ENCODE results near the gene C11orf68.

The C11orf68 gene

DNA sequence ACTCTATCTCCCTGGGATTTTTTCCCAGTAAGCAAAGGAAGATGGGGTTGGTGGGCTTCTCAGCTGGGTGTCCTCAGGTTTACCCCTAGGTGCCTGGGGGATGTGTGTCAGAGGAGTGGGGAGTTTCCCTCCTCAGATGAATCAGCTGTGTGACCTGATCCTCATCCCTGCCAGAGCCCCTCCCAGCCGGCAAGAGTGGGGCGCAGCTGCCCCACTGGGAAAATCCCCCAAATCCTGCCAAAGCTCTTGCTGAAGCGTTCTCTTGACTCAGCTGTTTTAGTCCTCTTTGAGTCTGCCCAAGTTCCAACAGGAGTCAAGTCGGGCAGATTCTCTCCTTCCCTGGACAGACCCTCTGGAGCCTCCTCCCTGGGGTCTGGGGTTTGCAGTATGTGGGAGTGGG is 6.0 kb downstream of the C11orf68 start:
- Histone ChIP-seq H3K27me3 (ENCODE audit: insufficient read depth, low read length) (no peaks in the 10 kb centered on the region), H3K27ac (ENCODE audit: low read depth, low read length) (peak overlapping the region; percentile 91), H3K4me1 (ENCODE audit: control insufficient read depth, insufficient read depth, low read length, unreplicated experiment) (peaks cover 78% of the 10 kb centered on the region)

DNA sequence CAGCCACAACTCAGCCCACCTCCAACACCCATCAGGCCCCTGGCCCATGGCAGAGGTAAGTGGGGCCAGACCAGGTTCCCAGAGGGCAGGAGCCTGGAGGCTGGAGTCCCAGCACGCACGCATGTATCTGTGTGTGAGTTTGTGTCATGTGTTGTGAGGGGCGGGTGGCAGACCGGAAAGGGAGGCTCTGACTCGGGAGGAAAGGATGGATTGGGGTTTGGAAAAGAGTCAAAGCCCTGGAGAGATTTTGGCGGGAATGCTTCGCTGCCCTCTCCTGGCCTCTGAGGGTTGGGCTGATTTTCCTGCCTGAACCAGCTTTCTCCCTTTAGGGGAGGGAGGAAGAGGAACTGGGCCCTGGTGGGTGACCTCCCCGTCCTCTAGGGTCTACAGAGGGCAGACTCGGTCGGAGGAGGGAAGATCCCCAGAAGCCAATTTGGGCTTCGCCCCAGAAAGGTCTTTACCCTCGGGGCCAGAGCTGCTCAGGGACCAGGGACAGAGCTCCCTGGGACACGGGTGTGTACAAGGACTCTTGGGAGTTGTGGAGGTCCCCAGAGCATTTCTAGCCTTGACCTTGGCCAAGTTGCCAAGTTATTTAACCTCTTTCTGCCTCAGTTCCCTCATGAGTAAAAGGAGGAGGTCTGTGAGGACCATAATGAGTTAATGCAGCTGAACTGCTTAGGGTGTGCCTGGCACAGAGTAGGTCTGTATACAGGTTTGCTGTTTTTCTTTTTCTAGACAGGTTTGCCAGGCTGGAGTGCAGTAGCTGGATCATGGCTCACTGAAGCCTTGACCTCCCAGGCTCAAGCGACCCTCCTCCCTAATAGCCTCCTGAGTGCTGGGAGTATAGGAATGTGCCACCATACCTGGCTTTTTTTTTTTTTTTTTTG is 6.9 kb downstream of the C11orf68 start:
- Histone ChIP-seq H3K36me3 (ENCODE audit: insufficient read depth, low read length) (no peaks in the 10 kb centered on the region), H3K4me3 (ENCODE audit: low read depth, low read length) (peak overlapping the region; percentile 27; the same call in 1 of the 2 replicates), H2AFZ (ENCODE audit: low read length, unreplicated experiment) (no peak overlapping the region), H3K4me1 (ENCODE audit: control insufficient read depth, insufficient read depth, low read length, unreplicated experiment) (peaks cover 74% of the 10 kb centered on the region), H3K27me3 (ENCODE audit: insufficient read depth, low read length) (no peaks in the 10 kb centered on the region), H3K27ac (ENCODE audit: low read depth, low read length) (peak overlapping the region; percentile 91), H3K79me2 (ENCODE audit: control insufficient read depth, insufficient read depth, low read length, unreplicated experiment) (peaks cover 11% of the 10 kb centered on the region)

More for the DNA sequence above, 6.0 kb downstream of the C11orf68 start:
- peaks cover 20% of the 10 kb centered on the region for H3K79me2 ChIP-seq (ENCODE audit: control insufficient read depth, insufficient read depth, low read length, unreplicated experiment)
- peaks cover 2% of the 10 kb centered on the region; the same call in 1 of the 2 replicates for H3K36me3 ChIP-seq (ENCODE audit: insufficient read depth, low read length)
- H2AFZ ChIP-seq (ENCODE audit: low read length, unreplicated experiment): no peak overlapping the region
- H3K4me3 ChIP-seq (ENCODE audit: low read depth, low read length): no peak overlapping the region

GRCh38 chr11:65907878-65908277 is 11.0 kb downstream of the C11orf68 start:
- Histone ChIP-seq H3K36me3 (ENCODE audit: insufficient read depth, low read length) (no peaks in the 10 kb centered on the region), H3K27me3 (ENCODE audit: insufficient read depth, low read length) (no peaks in the 10 kb centered on the region), H3K4me3 (ENCODE audit: low read depth, low read length) (no peak overlapping the region), H2AFZ (ENCODE audit: low read length, unreplicated experiment) (no peak overlapping the region), H3K4me1 (ENCODE audit: control insufficient read depth, insufficient read depth, low read length, unreplicated experiment) (peaks cover 53% of the 10 kb centered on the region), H3K79me2 (ENCODE audit: control insufficient read depth, insufficient read depth, low read length, unreplicated experiment) (no peaks in the 10 kb centered on the region), H3K27ac (ENCODE audit: low read depth, low read length) (no peak overlapping the region)

GRCh38 chr11:65906602-65907001 is 12.3 kb downstream of the C11orf68 start:
- peaks cover 3% of the 10 kb centered on the region for H3K79me2 ChIP-seq (ENCODE audit: control insufficient read depth, insufficient read depth, low read length, unreplicated experiment)
- H3K4me1 ChIP-seq (ENCODE audit: control insufficient read depth, insufficient read depth, low read length, unreplicated experiment): peaks cover 53% of the 10 kb centered on the region

DNA sequence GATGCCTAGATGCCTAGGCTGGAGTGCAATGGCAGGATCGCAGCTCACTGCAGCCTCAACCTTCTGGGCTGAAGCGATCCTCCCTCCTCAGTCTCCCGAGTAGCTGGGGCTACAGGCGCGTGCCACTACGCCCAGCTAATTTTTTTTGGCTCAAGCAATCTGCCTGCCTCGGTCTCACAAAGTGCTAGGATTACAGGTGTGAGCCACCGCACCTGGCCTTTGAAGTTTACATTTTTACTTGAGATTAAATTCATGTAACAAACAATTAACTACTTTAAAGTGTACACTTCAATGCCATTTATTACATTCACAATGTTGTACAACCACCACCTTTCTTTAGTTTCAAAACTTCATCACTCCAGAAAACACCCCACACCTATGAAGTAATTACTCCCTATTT is 15.1 kb downstream of the C11orf68 start:
- Histone ChIP-seq H2AFZ (ENCODE audit: low read length, unreplicated experiment) (no peak overlapping the region), H3K27ac (ENCODE audit: low read depth, low read length) (peak overlapping the region; percentile 91)

More at GRCh38 chr11:65906602-65907001, 12.3 kb downstream of the C11orf68 start:
- Histone ChIP-seq H3K27me3 (ENCODE audit: insufficient read depth, low read length) (no peaks in the 10 kb centered on the region), H3K4me3 (ENCODE audit: low read depth, low read length) (no peak overlapping the region), H3K36me3 (ENCODE audit: insufficient read depth, low read length) (no peaks in the 10 kb centered on the region), H3K27ac (ENCODE audit: low read depth, low read length) (peak overlapping the region; percentile 23; the same call in 1 of the 2 replicates), H2AFZ (ENCODE audit: low read length, unreplicated experiment) (no peak overlapping the region)

DNA sequence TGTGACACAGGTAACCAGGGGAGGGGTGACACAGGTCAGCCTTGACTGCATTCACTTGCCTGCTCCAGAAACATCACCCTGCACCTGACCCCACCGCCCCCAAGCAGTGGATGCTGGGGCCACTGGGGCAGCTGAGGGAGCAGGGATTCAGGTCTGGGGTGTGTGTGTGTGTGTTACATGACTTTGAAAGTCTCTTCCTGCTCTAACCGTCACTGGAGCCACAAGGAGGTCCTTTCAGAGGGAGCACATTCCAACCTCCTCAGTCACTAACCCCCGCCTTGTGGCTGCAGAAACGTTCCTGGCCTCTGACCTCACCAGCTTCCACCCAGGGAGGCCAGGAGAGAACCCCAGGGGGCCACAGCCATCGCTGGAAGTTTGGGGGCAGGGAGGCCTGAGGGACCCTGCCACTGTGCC is 15.8 kb downstream of the C11orf68 start:
- peaks cover 10% of the 10 kb centered on the region for H3K36me3 ChIP-seq (ENCODE audit: insufficient read depth, low read length)
- H3K79me2 ChIP-seq (ENCODE audit: control insufficient read depth, insufficient read depth, low read length, unreplicated experiment): peaks cover 31% of the 10 kb centered on the region
- H3K27me3 ChIP-seq (ENCODE audit: insufficient read depth, low read length): no peaks in the 10 kb centered on the region
- no peak overlapping the region for H2AFZ ChIP-seq (ENCODE audit: low read length, unreplicated experiment)
- H3K4me3 ChIP-seq (ENCODE audit: low read depth, low read length): peak overlapping the region; percentile 43; the same call in 1 of the 2 replicates
- peak overlapping the region; percentile 91 for H3K27ac ChIP-seq (ENCODE audit: low read depth, low read length)
- H3K4me1 ChIP-seq (ENCODE audit: control insufficient read depth, insufficient read depth, low read length, unreplicated experiment): peaks cover 45% of the 10 kb centered on the region

More for the DNA sequence above, 15.1 kb downstream of the C11orf68 start:
- Histone ChIP-seq H3K4me1 (ENCODE audit: control insufficient read depth, insufficient read depth, low read length, unreplicated experiment) (peaks cover 45% of the 10 kb centered on the region), H3K4me3 (ENCODE audit: low read depth, low read length) (peak overlapping the region; percentile 43; the same call in 1 of the 2 replicates), H3K27me3 (ENCODE audit: insufficient read depth, low read length) (no peaks in the 10 kb centered on the region), H3K79me2 (ENCODE audit: control insufficient read depth, insufficient read depth, low read length, unreplicated experiment) (peaks cover 25% of the 10 kb centered on the region), H3K36me3 (ENCODE audit: insufficient read depth, low read length) (peaks cover 4% of the 10 kb centered on the region; the same call in 1 of the 2 replicates)

GRCh38 chr11:65900899-65901180 is 18.0 kb downstream of the C11orf68 start:
- Histone ChIP-seq H3K27me3 (ENCODE audit: insufficient read depth, low read length) (no peaks in the 10 kb centered on the region), H3K79me2 (ENCODE audit: control insufficient read depth, insufficient read depth, low read length, unreplicated experiment) (peaks cover 54% of the 10 kb centered on the region), H3K36me3 (ENCODE audit: insufficient read depth, low read length) (peaks cover 25% of the 10 kb centered on the region), H3K4me3 (ENCODE audit: low read depth, low read length) (peak overlapping the region; percentile 85), H2AFZ (ENCODE audit: low read length, unreplicated experiment) (no peak overlapping the region), H3K27ac (ENCODE audit: low read depth, low read length) (peak overlapping the region; percentile 91), H3K4me1 (ENCODE audit: control insufficient read depth, insufficient read depth, low read length, unreplicated experiment) (peaks cover 50% of the 10 kb centered on the region)

DNA sequence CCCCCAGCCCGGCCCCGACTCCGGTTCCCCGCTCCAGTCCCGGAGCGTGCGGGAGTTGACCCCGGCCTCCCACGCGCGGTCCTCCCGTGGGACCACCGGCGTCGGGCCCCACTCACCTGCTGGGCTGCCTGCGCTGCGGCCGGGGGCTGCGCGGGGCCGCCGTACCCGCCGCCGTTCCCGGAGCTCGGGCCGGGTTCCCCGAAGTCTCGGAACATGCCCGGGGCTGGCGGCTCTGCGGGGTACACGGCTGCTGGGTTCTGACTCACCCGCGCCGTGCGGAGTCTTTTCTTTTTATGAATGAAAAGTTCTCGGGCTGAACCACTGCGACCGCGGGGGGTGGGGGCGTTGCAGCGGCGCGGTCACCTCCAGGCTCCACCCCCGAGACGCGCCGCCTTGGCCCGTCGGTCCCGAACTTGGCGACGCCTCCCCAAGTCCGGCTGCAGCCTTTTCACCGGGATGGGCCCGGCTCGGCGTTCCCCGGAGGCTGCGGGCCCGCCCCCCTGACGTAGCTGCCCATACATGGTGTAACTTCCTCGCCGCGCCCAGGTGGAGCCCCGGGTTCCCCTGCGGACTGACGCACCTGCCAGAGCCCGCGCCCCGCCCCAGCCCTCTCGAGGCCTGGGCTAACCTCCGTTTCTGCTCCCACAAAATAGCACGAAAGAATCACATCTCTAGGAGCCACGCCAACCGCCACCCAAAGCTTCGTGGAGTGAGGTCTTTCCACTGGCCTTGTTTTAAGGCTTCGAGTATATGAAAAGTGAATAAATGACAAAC is 18.6 kb downstream of the C11orf68 start, which contains the start of gene FOSL1:
FOSL1 (minus strand) TSS at position 264 of the 774 bp plus-strand sequence; CDS start at position 215, 49 bp downstream.
- no peaks in the 10 kb centered on the region for H3K27me3 ChIP-seq (ENCODE audit: insufficient read depth, low read length)
- H3K4me3 ChIP-seq (ENCODE audit: low read depth, low read length): peak within 1 kb of the TSS; percentile 85
- H2AFZ ChIP-seq (ENCODE audit: low read length, unreplicated experiment): no peak within 1 kb of the TSS
- H3K36me3 ChIP-seq (ENCODE audit: insufficient read depth, low read length): peaks cover 31% of the 10 kb centered on the region
- peaks cover 55% of the 10 kb centered on the region for H3K4me1 ChIP-seq (ENCODE audit: control insufficient read depth, insufficient read depth, low read length, unreplicated experiment)
- H3K79me2 ChIP-seq (ENCODE audit: control insufficient read depth, insufficient read depth, low read length, unreplicated experiment): peaks cover 59% of the 10 kb centered on the region
- peak within 1 kb of the TSS; percentile 91 for H3K27ac ChIP-seq (ENCODE audit: low read depth, low read length)

GRCh38 chr11:65899356-65900124 is 19.3 kb downstream of the C11orf68 start:
- Histone ChIP-seq H3K27me3 (ENCODE audit: insufficient read depth, low read length) (no peaks in the 10 kb centered on the region), H3K79me2 (ENCODE audit: control insufficient read depth, insufficient read depth, low read length, unreplicated experiment) (peaks cover 63% of the 10 kb centered on the region), H3K4me3 (ENCODE audit: low read depth, low read length) (peak overlapping the region; percentile 85), H3K27ac (ENCODE audit: low read depth, low read length) (peak overlapping the region; percentile 91), H3K36me3 (ENCODE audit: insufficient read depth, low read length) (peaks cover 31% of the 10 kb centered on the region), H3K4me1 (ENCODE audit: control insufficient read depth, insufficient read depth, low read length, unreplicated experiment) (peaks cover 58% of the 10 kb centered on the region), H2AFZ (ENCODE audit: low read length, unreplicated experiment) (no peak overlapping the region)

All from ACC112 (cell line).